ENCODE results near the gene TMEM273.

GRCh38 chr10:49222170-49222569, 34.0 kb upstream of the TMEM273 start:
- TF ChIP-seq USF2 (IDR thresholded peaks at IDR 0.05; ENCODE audit: low read depth, low read length) (no peak), CTCF (conservative IDR thresholded peaks at IDR 0.05; ENCODE audit: low read depth, low read length) (no peak), MXI1 (IDR thresholded peaks at IDR 0.05; ENCODE audit: borderline replicate concordance, low read depth, low read length) (no peak), RFX5 (IDR thresholded peaks at IDR 0.05; ENCODE audit: low read depth, low read length) (no peak), POLR2A (IDR thresholded peaks at IDR 0.05; ENCODE audit: low read depth, low read length) (no peak), NFE2L2 (IDR thresholded peaks at IDR 0.05; ENCODE audit: low read depth, low read length) (no peak)
